SK-N-MC (cell line): ENCODE data around the gene SLC1A5.

Source experiments
- EZH2 ChIP-seq: fragments of 200-600 bp; sonication (generic); IDR thresholded peaks from one replicate; pipeline ENCODE4 v1.6.1; 2017; ENCODE audit warnings: antibody characterized with exemption
- POLR2AphosphoS5 ChIP-seq: IDR thresholded peaks from 2 replicates; pipeline ENCODE4 v1.6.1; 2012; ENCODE audit warnings: mild to moderate bottlenecking, low read depth, low read length, borderline replicate concordance

GRCh38 chr19:46766569-46767317 is 21.7 kb downstream of the SLC1A5 start:
- TF ChIP-seq POLR2AphosphoS5 (no peak), EZH2 (no peak)
